HEK293 (cell line): ENCODE results near the gene RNASE4.

Source experiments
- BCL11A ChIP-seq: fragments of 450-650 bp; formaldehyde crosslinking; IDR thresholded peaks from 2 replicates; pipeline ENCODE4 v1.5.1; 2016; ENCODE audit warnings: low read depth, missing biosample characterization, missing genetic modification characterization
- GLIS2 ChIP-seq: fragments of 450-650 bp; formaldehyde crosslinking; IDR thresholded peaks from 2 replicates; pipeline ENCODE4 v1.5.1; 2016; ENCODE audit warnings: missing biosample characterization, missing genetic modification characterization
- SP3 ChIP-seq: fragments of 450-650 bp; formaldehyde crosslinking; IDR thresholded peaks from 2 replicates; pipeline ENCODE4 v1.5.1; 2016; ENCODE audit warnings: missing biosample characterization, missing genetic modification characterization
- YY1 ChIP-seq: fragments of 450-650 bp; formaldehyde crosslinking; IDR thresholded peaks from 2 replicates; pipeline ENCODE4 v1.5.1; 2018; ENCODE audit warnings: missing biosample characterization, missing genetic modification characterization
- ZBTB21 ChIP-seq: fragments of 450-650 bp; formaldehyde crosslinking; IDR thresholded peaks from 2 replicates; pipeline ENCODE4 v1.5.1; 2017; ENCODE audit warnings: missing biosample characterization, missing genetic modification characterization
- ZNF394 ChIP-seq: fragments of 450-650 bp; formaldehyde crosslinking; IDR thresholded peaks from 2 replicates; pipeline ENCODE4 v1.5.1; 2016; ENCODE audit warnings: missing biosample characterization, missing genetic modification characterization, mild to moderate bottlenecking, moderate library complexity, borderline replicate concordance
- ZNF416 ChIP-seq: fragments of 450-650 bp; formaldehyde crosslinking; IDR thresholded peaks from 2 replicates; pipeline ENCODE4 v1.5.1; 2016; ENCODE audit warnings: missing biosample characterization, missing genetic modification characterization
- ZNF76 ChIP-seq: fragments of 450-650 bp; formaldehyde crosslinking; IDR thresholded peaks from 2 replicates; pipeline ENCODE4; 2016; ENCODE audit warnings: low read depth, missing biosample characterization, missing genetic modification characterization, borderline replicate concordance
- TF ChIP-seq, protein P1 (sequence below): fragments of 450-650 bp; formaldehyde crosslinking; IDR thresholded peaks from 2 replicates; pipeline ENCODE4 v1.5.1; 2016; ENCODE audit warnings: missing biosample characterization, missing genetic modification characterization
- TF ChIP-seq, protein P2 (sequence below): fragments of 450-650 bp; formaldehyde crosslinking; IDR thresholded peaks from 2 replicates; pipeline ENCODE4 v1.5.1; 2016; ENCODE audit warnings: missing biosample characterization, missing genetic modification characterization
- TF ChIP-seq, protein P3 (sequence below): fragments of 450-650 bp; formaldehyde crosslinking; conservative IDR thresholded peaks from 2 replicates; pipeline ENCODE4 v1.5.1; 2016; ENCODE audit warnings: low read depth, missing biosample characterization, missing genetic modification characterization
- TF ChIP-seq, protein P4 (sequence below): fragments of 450-650 bp; formaldehyde crosslinking; IDR thresholded peaks from 2 replicates; pipeline ENCODE4 v1.5.1; 2016; ENCODE audit warnings: missing biosample characterization, missing genetic modification characterization

DNA sequence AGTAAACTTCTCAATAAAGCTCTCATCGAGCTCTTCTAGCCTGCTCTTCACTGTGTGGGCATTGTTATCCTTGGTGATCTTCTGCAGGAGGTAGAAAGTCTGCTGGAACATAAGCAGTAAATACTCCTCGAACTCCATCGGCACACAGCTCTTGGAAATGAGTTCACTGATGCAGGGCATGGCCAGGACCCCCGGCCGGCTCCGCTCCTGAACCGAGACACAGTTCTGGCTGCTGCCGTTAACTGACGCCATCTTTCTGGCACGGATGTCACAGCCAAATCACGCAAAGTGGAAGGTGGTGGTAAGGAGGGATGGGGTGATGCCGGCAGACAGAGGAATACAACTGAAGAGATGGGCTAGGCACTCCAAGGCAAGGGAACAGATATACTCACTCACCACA lies 37.7 kb downstream of the RNASE4 start:
- TF ChIP-seq ZNF416 (tag by site-specific recombination), result no peak
- TF ChIP-seq, protein P1, sequence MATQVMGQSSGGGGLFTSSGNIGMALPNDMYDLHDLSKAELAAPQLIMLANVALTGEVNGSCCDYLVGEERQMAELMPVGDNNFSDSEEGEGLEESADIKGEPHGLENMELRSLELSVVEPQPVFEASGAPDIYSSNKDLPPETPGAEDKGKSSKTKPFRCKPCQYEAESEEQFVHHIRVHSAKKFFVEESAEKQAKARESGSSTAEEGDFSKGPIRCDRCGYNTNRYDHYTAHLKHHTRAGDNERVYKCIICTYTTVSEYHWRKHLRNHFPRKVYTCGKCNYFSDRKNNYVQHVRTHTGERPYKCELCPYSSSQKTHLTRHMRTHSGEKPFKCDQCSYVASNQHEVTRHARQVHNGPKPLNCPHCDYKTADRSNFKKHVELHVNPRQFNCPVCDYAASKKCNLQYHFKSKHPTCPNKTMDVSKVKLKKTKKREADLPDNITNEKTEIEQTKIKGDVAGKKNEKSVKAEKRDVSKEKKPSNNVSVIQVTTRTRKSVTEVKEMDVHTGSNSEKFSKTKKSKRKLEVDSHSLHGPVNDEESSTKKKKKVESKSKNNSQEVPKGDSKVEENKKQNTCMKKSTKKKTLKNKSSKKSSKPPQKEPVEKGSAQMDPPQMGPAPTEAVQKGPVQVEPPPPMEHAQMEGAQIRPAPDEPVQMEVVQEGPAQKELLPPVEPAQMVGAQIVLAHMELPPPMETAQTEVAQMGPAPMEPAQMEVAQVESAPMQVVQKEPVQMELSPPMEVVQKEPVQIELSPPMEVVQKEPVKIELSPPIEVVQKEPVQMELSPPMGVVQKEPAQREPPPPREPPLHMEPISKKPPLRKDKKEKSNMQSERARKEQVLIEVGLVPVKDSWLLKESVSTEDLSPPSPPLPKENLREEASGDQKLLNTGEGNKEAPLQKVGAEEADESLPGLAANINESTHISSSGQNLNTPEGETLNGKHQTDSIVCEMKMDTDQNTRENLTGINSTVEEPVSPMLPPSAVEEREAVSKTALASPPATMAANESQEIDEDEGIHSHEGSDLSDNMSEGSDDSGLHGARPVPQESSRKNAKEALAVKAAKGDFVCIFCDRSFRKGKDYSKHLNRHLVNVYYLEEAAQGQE (tag by site-specific recombination), result no peak
- TF ChIP-seq BCL11A (tag by site-specific recombination), result no peak
- TF ChIP-seq GLIS2 (tag by site-specific recombination), result no peak
- TF ChIP-seq, protein P2, sequence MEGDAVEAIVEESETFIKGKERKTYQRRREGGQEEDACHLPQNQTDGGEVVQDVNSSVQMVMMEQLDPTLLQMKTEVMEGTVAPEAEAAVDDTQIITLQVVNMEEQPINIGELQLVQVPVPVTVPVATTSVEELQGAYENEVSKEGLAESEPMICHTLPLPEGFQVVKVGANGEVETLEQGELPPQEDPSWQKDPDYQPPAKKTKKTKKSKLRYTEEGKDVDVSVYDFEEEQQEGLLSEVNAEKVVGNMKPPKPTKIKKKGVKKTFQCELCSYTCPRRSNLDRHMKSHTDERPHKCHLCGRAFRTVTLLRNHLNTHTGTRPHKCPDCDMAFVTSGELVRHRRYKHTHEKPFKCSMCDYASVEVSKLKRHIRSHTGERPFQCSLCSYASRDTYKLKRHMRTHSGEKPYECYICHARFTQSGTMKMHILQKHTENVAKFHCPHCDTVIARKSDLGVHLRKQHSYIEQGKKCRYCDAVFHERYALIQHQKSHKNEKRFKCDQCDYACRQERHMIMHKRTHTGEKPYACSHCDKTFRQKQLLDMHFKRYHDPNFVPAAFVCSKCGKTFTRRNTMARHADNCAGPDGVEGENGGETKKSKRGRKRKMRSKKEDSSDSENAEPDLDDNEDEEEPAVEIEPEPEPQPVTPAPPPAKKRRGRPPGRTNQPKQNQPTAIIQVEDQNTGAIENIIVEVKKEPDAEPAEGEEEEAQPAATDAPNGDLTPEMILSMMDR (tag by site-specific recombination), result no peak
- TF ChIP-seq ZBTB21 (tag by site-specific recombination), result no peak
- no peak for TF ChIP-seq ZNF76 (tag by site-specific recombination)
- TF ChIP-seq, protein P3, sequence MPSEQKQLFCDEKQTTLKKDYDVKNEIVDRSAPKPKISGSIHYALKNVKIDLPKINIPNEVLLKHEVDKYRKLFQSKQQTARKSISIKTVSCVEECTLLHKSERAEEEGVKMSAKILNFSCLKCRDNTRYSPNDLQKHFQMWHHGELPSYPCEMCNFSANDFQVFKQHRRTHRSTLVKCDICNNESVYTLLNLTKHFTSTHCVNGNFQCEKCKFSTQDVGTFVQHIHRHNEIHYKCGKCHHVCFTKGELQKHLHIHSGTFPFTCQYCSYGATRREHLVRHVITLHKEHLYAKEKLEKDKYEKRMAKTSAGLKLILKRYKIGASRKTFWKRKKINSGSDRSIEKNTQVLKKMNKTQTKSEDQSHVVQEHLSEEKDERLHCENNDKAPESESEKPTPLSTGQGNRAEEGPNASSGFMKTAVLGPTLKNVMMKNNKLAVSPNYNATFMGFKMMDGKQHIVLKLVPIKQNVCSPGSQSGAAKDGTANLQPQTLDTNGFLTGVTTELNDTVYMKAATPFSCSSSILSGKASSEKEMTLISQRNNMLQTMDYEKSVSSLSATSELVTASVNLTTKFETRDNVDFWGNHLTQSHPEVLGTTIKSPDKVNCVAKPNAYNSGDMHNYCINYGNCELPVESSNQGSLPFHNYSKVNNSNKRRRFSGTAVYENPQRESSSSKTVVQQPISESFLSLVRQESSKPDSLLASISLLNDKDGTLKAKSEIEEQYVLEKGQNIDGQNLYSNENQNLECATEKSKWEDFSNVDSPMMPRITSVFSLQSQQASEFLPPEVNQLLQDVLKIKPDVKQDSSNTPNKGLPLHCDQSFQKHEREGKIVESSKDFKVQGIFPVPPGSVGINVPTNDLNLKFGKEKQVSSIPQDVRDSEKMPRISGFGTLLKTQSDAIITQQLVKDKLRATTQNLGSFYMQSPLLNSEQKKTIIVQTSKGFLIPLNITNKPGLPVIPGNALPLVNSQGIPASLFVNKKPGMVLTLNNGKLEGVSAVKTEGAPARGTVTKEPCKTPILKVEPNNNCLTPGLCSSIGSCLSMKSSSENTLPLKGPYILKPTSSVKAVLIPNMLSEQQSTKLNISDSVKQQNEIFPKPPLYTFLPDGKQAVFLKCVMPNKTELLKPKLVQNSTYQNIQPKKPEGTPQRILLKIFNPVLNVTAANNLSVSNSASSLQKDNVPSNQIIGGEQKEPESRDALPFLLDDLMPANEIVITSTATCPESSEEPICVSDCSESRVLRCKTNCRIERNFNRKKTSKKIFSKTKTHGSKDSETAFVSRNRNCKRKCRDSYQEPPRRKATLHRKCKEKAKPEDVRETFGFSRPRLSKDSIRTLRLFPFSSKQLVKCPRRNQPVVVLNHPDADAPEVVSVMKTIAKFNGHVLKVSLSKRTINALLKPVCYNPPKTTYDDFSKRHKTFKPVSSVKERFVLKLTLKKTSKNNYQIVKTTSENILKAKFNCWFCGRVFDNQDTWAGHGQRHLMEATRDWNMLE (tag by site-specific recombination), result no peak
- TF ChIP-seq YY1 (tag by site-specific recombination), result no peak
- TF ChIP-seq, protein P4, sequence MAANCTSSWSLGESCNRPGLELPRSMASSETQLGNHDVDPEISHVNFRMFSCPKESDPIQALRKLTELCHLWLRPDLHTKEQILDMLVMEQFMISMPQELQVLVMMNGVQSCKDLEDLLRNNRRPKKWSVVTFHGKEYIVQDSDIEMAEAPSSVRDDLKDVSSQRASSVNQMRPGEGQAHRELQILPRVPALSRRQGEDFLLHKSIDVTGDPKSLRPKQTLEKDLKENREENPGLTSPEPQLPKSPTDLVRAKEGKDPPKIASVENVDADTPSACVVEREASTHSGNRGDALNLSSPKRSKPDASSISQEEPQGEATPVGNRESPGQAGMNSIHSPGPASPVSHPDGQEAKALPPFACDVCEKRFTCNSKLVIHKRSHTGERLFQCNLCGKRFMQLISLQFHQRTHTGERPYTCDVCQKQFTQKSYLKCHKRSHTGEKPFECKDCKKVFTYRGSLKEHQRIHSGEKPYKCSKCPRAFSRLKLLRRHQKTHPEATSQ (tag by site-specific recombination), result no peak
- no peak for TF ChIP-seq ZNF394
- no peak for TF ChIP-seq SP3 (tag by site-specific recombination)
